ENCODE measurements around the gene EIF5B.

The EIF5B gene

DNA sequence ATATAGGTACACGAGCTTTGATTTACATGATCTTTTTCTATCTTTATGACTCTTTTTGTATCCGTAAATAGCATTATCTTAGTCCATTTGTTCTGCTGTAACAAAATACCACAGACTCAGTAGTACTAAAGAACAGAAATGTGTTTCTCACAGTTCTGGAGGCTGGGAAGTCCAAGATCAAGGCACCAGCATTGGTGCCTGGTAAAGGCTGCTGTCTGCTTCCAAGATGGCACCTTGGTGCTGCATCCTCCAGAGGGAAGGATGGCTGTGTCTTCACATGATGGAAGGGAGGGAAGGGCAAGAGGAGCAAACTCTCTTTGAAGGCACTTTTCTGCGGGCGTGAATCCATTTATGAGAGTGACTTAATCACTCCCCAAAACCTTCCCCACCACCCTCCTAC is 36.0 kb downstream of the EIF5B start:
- DNase-seq (ENCODE audit: low spot score) = no peak

DNA sequence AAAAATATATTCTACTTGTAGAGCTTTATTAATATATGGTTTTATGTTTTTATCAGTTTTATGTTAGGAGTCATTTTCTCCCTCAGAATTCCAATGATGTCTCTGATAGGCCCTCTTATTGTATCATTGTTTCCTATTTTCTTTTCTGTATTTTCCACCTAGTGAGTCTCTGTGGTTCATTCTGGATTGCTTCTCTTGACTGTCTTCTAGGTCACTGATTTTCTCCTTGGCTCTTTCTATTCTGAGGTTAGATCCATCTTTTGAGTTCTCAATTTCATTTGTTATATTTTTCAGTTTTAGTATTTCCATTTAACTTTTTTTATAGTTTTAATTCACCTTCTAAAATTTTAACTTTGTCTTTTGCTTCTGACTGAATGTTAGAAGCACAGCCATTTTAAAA is 37.6 kb downstream of the EIF5B start:
- no peak for DNase-seq (ENCODE audit: low spot score)

DNA sequence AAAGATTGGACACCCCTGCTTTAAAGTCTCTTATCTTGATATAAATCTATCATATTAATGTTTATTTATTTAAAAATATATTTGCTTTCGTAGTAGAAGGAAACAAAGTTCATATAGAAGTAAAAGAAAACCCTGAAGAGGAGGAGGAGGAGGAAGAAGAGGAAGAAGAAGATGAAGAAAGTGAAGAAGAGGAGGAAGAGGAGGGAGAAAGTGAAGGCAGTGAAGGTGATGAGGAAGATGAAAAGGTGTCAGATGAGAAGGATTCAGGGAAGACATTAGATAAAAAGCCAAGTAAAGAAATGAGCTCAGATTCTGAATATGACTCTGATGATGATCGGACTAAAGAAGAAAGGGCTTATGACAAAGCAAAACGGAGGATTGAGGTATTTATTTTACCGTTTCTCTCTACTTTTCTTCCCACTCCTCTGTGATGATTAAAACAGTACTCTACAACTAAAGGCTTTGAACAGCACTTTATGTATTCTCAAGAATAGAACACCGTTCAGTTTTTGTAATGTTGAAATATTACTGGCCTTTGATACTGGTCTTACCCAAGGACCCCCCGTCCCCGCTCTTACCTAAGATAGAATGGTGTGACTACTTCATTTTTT is 39.2 kb downstream of the EIF5B start:
- no peak for DNase-seq (ENCODE audit: low spot score)

GRCh38 chr2:99377879-99378278 is 40.7 kb downstream of the EIF5B start:
- DNase-seq (ENCODE audit: low spot score) = no peak

- no peak for DNase-seq (ENCODE audit: low spot score)
Measured at GRCh38 chr2:99380376-99381010, 43.3 kb downstream of the EIF5B start.

DNA sequence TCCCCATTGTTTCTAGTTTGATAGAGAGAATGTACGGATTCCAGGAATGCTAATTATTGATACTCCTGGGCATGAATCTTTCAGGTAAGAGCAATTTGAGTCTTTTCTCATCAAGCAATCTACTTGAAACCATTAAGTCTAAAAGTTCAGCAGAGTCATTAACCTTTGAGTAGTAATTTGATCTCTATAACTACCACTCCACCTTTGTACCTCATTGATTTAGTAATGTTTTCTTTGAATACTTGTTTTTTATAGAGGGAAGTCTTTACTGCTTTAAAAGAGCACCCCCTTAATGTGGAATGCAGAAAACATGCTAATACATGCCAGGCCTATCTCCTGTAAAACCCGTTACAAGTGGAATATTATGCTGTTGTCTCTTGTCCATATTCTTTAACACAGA is 45.0 kb downstream of the EIF5B start:
- DNase-seq (ENCODE audit: low spot score) = no peak

GRCh38 chr2:99386011-99386410 is 48.8 kb downstream of the EIF5B start:
- no peak for DNase-seq (ENCODE audit: low spot score)

- no peak for DNase-seq (ENCODE audit: low spot score)
Measured at GRCh38 chr2:99388892-99389291, 51.7 kb downstream of the EIF5B start.

DNA sequence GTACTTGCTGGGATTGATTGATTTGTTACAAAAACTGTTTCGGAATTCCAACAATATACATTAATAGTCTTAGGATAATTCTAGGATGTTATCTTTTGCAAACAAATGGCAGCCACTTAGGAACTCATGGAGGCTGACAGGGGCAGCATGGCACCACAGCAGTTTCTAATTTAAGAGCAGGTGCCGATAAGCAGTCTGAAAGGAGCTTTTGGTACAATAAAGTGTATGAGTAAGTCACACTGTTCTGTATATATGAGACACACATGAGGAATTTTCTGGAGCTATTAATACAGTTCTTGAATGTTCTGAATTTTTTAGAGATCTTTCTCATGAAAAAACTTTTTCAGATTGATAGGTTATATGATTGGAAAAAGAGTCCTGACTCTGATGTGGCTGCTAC is 52.2 kb downstream of the EIF5B start:
- DNase-seq (ENCODE audit: low spot score) = no peak

GRCh38 chr2:99389946-99390345 is 52.8 kb downstream of the EIF5B start:
- no peak for DNase-seq (ENCODE audit: low spot score)

DNA sequence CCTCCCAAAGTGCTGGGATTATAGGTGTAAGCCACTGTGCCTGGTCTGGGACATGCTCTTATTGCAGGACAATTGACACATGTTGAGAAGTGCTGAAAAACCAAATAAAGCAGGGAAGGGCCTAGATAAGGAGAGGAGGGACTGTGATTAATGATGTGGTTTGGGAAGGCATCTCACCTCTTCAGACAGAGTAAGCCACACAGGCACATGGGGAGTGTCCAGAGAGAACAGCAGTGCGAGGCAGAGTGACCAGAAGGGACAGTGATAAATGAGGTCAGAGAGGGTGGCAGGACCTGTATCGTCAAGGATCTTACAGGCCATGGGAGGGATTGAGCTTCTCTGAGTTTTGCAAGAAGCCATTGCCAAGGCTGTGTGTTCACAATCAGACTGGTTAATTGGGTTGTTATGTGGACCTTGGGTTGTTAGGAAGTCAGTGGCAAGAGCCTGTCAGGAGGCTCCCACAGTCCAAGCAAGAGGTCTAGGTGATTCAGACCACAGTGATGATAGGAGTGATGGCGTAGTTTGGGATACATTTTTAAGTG is 58.5 kb downstream of the EIF5B start:
- no peak for DNase-seq (ENCODE audit: low spot score)

GRCh38 chr2:99397266-99397920 is 60.2 kb downstream of the EIF5B start:
- DNase-seq (ENCODE audit: low spot score) = no peak

- no peak for DNase-seq (ENCODE audit: low spot score)
Measured at GRCh38 chr2:99398303-99398702, 61.1 kb downstream of the EIF5B start.

GRCh38 chr2:99399063-99399462 is 61.9 kb downstream of the EIF5B start:
- no peak for DNase-seq (ENCODE audit: low spot score)

GRCh38 chr2:99399795-99400194 is 62.6 kb downstream of the EIF5B start:
- DNase-seq (ENCODE audit: low spot score) = no peak

DNA sequence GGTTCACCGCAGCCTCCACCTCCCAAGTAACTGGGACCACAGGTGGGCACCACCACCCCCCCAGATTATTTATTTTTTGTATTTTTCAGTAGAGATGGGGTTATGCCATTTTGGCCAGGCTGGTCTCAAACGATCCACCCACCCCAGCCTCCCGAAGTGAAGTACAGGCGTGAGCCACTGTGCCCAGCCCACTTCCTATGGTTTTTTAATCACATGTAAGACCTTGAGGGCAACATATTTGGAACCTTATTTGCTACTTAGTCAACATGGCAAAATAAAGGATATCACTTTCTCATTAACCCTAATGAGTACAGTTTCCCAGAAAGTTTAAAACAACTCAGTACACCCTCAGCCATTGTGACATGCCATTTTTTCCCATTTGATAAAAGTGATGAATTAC is 64.7 kb downstream of the EIF5B start:
- no peak for DNase-seq (ENCODE audit: low spot score)

DNA sequence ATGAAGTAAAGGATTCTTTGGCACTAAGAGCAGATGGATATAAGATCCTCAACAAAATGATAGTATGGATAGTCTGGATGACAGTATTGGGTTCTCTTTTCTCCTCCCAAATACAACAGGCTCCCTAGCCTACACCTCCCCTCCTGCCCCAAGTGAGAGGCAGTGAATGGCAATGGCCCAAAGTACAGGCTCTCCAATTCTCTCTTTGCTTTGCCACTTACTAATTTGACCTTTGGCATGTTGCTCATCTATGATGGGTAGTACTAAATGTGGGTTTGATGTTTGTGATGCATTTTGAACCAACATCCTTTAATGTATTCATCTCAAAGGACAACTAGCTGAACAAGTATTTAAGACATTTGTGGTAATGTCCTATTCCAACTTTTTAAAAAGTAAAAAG is 65.9 kb downstream of the EIF5B start:
- no peak for DNase-seq (ENCODE audit: low spot score)

GRCh38 chr2:99403524-99403923 is 66.3 kb downstream of the EIF5B start:
- no peak for DNase-seq (ENCODE audit: low spot score)

- DNase-seq (ENCODE audit: low spot score) = no peak
Measured at GRCh38 chr2:99404039-99404796, 67.0 kb downstream of the EIF5B start.

- no peak for DNase-seq (ENCODE audit: low spot score)
Measured at GRCh38 chr2:99404797-99405669, 67.8 kb downstream of the EIF5B start.

- DNase-seq (ENCODE audit: low spot score) = no peak
Measured at GRCh38 chr2:99406137-99406536, 68.9 kb downstream of the EIF5B start.
